Glutamatergic neuron (in vitro differentiated cells): Measurements from ENCODE around the gene MAST4. TPM values are rescaled to one million over a fixed set of nuclear protein-coding genes. Genes with fewer than 3 reads are reported as not detected.

ENCODE experiments used
- DNase-seq: peaks from one replicate; pipeline ENCODE4 v3.0.0; 2022
- H3K27ac Mint-ChIP-seq: one replicate; pipeline ENCODE4 v1.8.0; 2020; ENCODE audit warnings: mild to moderate bottlenecking, mixed read lengths, inconsistent platforms; ENCODE audit not compliant: unreplicated experiment
- H3K27me3 Mint-ChIP-seq: one replicate; pipeline ENCODE4 v1.8.0; 2020; ENCODE audit warnings: mild to moderate bottlenecking, moderate library complexity, mixed read lengths, inconsistent platforms; ENCODE audit not compliant: unreplicated experiment
- H3K36me3 Mint-ChIP-seq: one replicate; pipeline ENCODE4 v1.8.0; 2020; ENCODE audit warnings: mild to moderate bottlenecking, mixed read lengths, inconsistent platforms; ENCODE audit not compliant: unreplicated experiment
- H3K4me1 Mint-ChIP-seq: one replicate; pipeline ENCODE4 v1.8.0; 2020; ENCODE audit warnings: mild to moderate bottlenecking, low read depth, mixed read lengths, inconsistent platforms; ENCODE audit not compliant: unreplicated experiment
- H3K4me3 Mint-ChIP-seq: one replicate; pipeline ENCODE4 v1.8.0; 2020; ENCODE audit warnings: mild to moderate bottlenecking, mixed read lengths, inconsistent platforms; ENCODE audit not compliant: unreplicated experiment
- H3K9me3 Mint-ChIP-seq: one replicate; pipeline ENCODE4 v1.8.0; 2020; ENCODE audit warnings: mild to moderate bottlenecking, moderate library complexity, mixed read lengths, inconsistent platforms; ENCODE audit not compliant: unreplicated experiment
- total RNA-seq: library from RNA; stranded (reverse); fragmentation: NEBNext Ultra II Directional; extraction: Animal tissue kit (Norgen Biotek cat#: 25700); gene quantifications from one replicate; pipeline ENCODE4 v1.2.1, GENCODE V29; 2021; ENCODE audit not compliant: unreplicated experiment
- TF ChIP-seq, protein P1 (sequence below): fragments of 200-600 bp; sonication (generic); IDR thresholded peaks from one replicate; pipeline ENCODE4 v1.5.0; 2021; ENCODE audit not compliant: partially characterized antibody, unreplicated experiment

The MAST4 gene
- total RNA-seq, 1 donor from 2014 or later = 11.5 TPM

GRCh38 chr5:66830636-66831035 is 234.4 kb downstream of the MAST4 start:
- no peak for DNase-seq
- no peak overlapping the region for H3K4me3 Mint-ChIP-seq
- no peak overlapping the region for H3K27ac Mint-ChIP-seq
- H3K9me3 Mint-ChIP-seq = peaks cover 4% of the 10 kb centered on the region
- H3K27me3 Mint-ChIP-seq = peaks cover 4% of the 10 kb centered on the region
- peaks cover 15% of the 10 kb centered on the region for H3K4me1 Mint-ChIP-seq
- no peaks in the 10 kb centered on the region for H3K36me3 Mint-ChIP-seq
- TF ChIP-seq, protein P1, sequence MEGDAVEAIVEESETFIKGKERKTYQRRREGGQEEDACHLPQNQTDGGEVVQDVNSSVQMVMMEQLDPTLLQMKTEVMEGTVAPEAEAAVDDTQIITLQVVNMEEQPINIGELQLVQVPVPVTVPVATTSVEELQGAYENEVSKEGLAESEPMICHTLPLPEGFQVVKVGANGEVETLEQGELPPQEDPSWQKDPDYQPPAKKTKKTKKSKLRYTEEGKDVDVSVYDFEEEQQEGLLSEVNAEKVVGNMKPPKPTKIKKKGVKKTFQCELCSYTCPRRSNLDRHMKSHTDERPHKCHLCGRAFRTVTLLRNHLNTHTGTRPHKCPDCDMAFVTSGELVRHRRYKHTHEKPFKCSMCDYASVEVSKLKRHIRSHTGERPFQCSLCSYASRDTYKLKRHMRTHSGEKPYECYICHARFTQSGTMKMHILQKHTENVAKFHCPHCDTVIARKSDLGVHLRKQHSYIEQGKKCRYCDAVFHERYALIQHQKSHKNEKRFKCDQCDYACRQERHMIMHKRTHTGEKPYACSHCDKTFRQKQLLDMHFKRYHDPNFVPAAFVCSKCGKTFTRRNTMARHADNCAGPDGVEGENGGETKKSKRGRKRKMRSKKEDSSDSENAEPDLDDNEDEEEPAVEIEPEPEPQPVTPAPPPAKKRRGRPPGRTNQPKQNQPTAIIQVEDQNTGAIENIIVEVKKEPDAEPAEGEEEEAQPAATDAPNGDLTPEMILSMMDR = no peak

GRCh38 chr5:66839636-66840185 is 243.5 kb downstream of the MAST4 start:
- TF ChIP-seq, protein P1 = no peak
- no peak overlapping the region for H3K27ac Mint-ChIP-seq
- H3K36me3 Mint-ChIP-seq = peaks cover 2% of the 10 kb centered on the region
- no peaks in the 10 kb centered on the region for H3K27me3 Mint-ChIP-seq
- no peak for DNase-seq
- H3K4me3 Mint-ChIP-seq = no peak overlapping the region
- H3K9me3 Mint-ChIP-seq = peaks cover 2% of the 10 kb centered on the region
- no peaks in the 10 kb centered on the region for H3K4me1 Mint-ChIP-seq

- Mint-ChIP-seq H3K27me3 (no peaks in the 10 kb centered on the region), H3K27ac (no peak overlapping the region), H3K4me1 (no peaks in the 10 kb centered on the region), H3K4me3 (no peak overlapping the region), H3K36me3 (peaks cover 4% of the 10 kb centered on the region), H3K9me3 (peaks cover 2% of the 10 kb centered on the region)
- TF ChIP-seq, protein P1 = no peak
- DNase-seq = no peak
Observed at GRCh38 chr5:66840511-66841013, 244.4 kb downstream of the MAST4 start.

DNA sequence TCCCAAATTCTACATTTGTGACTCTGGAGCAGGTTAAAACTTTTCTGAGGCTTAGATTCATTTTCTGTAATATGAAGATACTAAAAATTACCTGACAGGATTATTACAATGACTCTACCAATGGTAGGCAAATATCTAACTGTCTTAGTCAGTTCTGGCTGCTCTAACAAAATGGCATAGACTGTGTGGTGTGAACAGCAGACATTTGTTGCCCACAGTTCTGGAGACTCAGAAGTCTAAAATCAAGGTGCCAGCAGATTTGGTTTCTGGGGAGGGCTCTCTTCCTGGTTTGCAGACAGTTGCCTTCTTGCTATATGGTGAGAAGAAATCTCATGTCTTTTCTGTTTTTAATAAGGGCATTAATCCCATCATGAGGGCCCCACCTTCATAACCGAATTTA is 245.1 kb downstream of the MAST4 start:
- no peak for DNase-seq
- H3K36me3 Mint-ChIP-seq = peaks cover 4% of the 10 kb centered on the region
- H3K27ac Mint-ChIP-seq = no peak overlapping the region
- H3K27me3 Mint-ChIP-seq = no peaks in the 10 kb centered on the region
- no peak overlapping the region for H3K4me3 Mint-ChIP-seq
- peaks cover 2% of the 10 kb centered on the region for H3K9me3 Mint-ChIP-seq
- TF ChIP-seq, protein P1 = no peak
- H3K4me1 Mint-ChIP-seq = no peaks in the 10 kb centered on the region

- TF ChIP-seq, protein P1 = no peak
- no peaks in the 10 kb centered on the region for H3K27me3 Mint-ChIP-seq
- no peak for DNase-seq
- H3K4me1 Mint-ChIP-seq = no peaks in the 10 kb centered on the region
- H3K9me3 Mint-ChIP-seq = peaks cover 2% of the 10 kb centered on the region
- peaks cover 4% of the 10 kb centered on the region for H3K36me3 Mint-ChIP-seq
- H3K27ac Mint-ChIP-seq = no peak overlapping the region
- no peak overlapping the region for H3K4me3 Mint-ChIP-seq
Observed at GRCh38 chr5:66842540-66842939, 246.3 kb downstream of the MAST4 start.
